ENCODE data around the gene RBM8A.

Gene RBM8A

GRCh38 chr1:145912128-145912641, 15.1 kb downstream of the RBM8A start:
- DNase-seq = no peak

DNA sequence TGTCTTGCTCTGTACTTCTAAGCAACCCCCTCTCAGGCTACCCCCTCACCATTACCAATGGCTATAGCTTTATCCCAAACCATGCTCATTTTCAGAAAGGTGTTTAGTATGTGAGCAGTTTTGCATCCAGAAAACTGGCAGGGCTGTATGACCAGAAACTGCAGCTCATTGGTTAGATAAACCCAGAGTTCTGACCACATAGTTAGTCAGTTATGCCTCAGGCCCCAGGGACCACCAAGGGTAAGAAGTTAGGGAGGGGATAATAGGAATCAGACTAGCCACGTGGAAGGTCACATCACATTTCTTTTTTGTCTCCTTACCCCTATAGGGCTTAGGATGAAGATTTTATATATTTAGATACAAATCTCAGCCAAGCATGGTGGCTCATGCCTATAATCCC, 18.6 kb downstream of the RBM8A start:
- no peak for DNase-seq

DNA sequence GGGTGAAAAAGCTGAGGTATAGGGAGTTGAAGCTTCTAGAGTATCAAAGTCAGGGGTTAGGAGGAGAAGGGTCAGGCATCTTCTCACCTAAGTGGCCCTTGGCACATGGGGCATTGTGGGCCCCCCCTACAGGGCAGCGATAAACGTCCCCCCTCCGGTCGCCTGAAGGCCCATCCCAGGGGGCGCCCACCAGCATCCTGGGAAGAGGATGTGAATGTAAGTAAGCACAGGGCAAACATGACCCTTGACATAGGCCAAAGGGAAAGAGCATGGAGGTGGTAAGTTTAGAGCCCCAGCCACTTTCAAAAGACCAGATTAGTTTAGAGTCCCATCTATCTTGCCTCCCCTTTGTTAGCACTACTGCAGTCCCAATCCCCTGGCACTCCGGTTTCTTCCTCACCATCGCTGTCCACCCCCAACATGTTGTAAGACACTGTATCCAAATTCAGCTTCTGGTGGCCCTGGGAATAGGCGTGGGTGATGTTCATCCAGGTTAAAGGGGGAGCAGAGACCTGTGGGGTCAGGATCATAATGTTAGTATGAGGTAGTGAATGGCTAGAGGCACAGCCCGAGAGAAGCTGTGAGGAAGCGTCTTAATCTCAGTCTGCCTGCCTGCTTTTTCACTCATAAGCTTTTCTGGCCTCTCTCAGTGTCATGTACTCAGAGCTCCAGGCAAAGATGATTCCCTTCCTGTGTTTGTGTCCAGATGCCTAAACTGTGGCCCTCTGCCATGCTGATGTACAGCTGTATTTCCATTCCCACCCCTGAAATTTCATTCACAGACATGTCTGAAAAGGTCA, 20.1 kb downstream of the RBM8A start:
- DNase-seq = no peak

DNA sequence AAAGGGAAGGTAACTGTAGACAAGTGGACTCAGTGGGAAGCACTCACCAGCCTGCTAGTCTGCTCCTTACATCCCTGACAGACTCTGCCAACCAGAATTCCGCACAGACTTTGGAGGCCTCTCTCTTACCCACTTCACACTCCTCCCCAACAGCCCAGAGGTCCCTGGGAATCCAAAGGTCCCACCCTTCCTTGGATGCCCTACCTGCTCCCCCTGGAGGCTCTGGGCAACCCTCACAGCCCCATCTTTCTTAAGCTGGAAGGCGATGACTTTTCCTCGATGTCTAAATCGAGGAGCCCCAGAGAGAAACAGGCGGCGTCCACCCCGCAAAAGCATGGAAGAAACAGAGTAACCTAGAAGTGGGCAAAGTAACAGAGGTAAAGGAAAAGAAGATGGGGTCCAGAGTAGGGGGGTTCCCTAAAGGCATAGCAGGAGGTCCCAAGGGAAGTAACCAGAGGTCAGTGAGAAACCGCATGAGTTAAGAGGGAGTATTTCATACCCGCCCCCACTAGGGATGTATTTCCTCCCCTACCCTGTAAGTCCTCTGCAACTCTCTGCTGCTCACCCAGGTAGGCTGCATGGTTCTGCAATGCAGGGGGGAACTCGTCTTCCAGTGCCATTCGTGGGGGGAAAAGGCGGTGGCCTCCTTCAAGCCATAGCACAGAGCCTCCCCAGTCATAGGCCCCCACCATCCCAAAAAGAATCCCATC, 25.8 kb downstream of the RBM8A start:
- DNase-seq = no peak

DNA sequence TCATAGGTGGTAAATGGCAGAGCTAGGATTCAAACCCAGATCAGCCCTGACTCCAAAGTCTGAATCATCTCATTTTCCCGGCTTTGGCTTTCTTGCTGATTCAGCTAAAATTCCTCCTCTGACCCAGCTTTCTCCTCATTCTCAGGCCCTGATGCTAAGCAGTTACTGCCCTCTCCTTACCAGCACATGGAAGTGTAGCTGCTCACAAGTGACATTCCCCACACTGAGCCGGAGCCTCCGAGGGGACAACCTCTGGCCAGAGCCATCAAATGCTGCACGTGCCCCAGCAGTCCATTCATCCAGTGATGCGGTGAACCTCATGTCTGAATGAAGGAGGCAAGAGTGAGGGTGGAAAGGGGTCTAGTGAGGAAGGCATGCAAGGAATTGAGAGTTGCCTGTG, 28.5 kb downstream of the RBM8A start:
- DNase-seq = no peak

DNA sequence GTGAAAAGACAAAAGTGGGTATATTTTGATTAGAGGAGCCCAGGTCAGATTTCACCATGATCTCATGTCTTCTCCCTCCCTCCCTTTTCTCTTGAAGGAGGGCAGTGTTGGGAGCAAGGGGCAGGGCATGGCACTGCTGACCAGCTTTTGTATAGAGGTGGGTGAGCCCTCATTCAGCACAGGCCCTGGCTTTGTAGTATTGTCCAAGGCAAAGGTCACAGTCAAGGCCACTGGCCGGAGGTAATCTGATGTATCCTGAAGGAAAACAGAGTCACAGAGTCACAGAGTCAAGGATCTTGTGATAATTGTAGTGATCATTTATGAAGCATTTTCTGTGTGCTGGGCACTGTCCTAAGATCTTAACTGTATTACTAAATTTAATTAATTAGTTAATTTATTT, 29.3 kb downstream of the RBM8A start:
- no peak for DNase-seq

DNA sequence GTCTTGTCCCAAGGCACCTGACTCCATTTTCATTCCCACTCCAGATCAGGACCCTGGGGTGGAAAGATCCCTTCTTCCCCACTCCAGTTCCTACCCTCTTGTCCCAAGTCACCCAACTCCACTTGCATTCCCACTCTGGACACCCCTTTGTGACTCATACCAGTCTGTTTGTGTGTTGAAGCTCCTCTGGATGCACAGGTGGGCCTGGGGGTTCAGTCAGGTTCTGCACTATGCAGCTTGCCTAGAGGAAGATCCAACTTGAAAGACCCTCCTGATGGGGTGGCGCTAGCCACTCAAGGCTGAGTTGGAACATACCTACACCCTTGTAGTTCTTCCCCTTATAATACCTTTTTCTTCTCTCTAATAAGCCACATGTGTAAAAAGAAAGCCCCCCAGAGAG, 31.8 kb downstream of the RBM8A start:
- DNase-seq = no peak

GRCh38 chr1:145893306-145894055, 33.8 kb downstream of the RBM8A start:
- no peak for DNase-seq

DNA sequence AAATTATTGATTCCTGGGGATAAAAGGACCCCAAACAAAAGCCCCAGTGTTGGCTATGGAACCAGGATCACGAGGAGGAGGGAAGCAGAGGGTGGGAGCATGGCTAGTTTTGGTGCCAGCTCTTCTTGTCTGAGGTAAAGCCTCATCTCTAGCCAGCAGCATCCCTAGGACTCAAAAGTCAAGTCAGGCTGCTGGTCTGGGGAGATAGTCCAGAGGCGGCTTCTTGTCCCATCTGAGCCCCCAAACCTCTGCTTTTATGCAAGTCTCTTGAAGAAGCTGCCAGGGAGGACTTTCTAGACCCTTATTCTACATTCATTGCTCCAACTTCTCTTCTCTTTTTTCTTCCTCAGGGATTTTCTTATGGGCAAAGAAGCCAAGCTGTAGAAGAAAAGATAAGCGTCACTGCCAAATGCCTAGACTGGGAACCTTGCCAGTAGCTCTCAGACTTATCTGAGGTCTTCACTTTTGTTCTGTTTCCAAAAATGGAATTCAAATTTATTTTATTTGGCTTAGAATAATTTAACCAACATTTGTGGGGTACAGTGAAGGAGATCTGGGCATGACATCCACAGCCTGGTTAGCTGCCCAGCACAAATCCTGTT, 34.7 kb downstream of the RBM8A start:
- DNase-seq = no peak

GRCh38 chr1:145891587-145892485, 35.4 kb downstream of the RBM8A start:
- DNase-seq = peak; percentile 99

GRCh38 chr1:145891143-145891542, 36.1 kb downstream of the RBM8A start:
- no peak for DNase-seq

DNA sequence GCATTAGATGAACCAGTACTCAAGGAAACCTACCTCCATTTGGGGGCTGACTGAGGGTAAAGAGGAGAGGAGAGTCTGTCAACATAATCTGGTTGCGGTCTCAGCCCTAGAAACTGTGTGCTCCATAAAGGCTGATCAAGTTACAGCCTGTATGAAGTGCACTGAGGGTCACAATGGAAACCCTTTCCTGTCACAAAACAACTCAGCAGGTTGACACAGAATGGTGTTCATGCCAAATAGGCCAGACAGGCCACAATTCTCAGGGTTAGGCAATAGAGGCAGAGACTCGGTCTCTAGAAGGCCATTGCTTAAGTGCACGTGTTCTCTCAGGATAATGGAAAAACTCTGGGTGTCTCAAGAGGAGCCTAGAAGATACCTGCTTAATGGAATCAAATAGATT, 37.6 kb downstream of the RBM8A start:
- peak; percentile 81 for DNase-seq

DNA sequence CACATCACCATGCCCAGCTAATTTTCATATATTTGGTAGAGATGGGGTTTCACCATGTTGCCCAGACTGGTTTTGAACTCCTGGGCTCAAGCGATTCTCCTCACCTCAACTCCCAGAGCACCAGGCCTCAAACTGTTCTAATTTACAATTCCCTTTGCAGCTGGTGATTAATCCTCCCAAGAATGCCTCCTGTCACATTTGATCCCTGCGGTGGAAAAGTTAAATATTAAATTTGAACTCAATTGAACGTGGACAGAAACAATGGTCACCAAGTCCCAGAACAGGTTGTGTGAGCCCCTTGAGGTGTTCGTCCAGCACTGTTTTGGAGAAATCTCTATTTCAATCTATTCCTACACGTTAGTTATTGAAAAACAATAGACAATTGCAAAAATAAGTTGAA, 39.7 kb downstream of the RBM8A start:
- no peak for DNase-seq

- no peak for DNase-seq
Measured at GRCh38 chr1:145886816-145887215, 40.5 kb downstream of the RBM8A start.

- no peak for DNase-seq
Measured at GRCh38 chr1:145886390-145886789, 40.9 kb downstream of the RBM8A start.

GRCh38 chr1:145885738-145886287, 41.5 kb downstream of the RBM8A start, which contains the start of gene ANKRD35:
Gene ANKRD35, minus strand, starts transcription at chr1:145885866. Its CDS starts 108 bp downstream, at chr1:145885758.
- DNase-seq = peak; percentile 77

- DNase-seq = no peak
Measured at GRCh38 chr1:145884675-145885074, 42.6 kb downstream of the RBM8A start.

GRCh38 chr1:145879775-145880174, 47.5 kb downstream of the RBM8A start:
- DNase-seq = peak; percentile 99

- DNase-seq = no peak
Measured at GRCh38 chr1:145878724-145879123, 48.6 kb downstream of the RBM8A start.

DNA sequence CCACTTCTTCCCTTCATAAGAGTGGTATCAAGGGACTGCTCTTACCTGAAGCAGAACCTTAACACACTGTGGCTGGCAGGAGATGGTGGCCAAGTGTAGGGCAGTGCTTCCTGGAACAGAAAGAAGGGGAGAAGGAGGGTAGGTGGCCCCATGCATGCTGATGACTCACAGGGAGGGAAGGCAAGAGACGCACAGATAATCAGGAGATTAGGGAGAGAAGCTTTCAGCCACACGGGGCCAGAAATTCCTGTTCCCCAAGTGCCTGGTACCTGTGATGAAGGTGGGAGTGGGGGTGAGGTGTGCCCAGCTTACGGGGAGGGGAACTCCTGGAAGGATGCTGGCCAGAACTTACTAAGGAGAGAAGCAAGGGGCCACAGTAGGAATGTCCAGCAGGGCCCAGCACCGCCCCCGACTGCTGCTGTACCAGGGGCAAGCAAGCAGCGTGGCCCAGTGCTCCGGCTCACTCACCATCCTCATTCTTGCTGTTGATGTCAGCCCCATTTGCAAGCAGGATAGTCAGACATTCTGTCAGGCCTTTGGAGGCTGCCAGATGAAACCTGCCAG, 49.3 kb downstream of the RBM8A start:
- DNase-seq = no peak

- DNase-seq = no peak
Measured at GRCh38 chr1:145874646-145875045, 52.6 kb downstream of the RBM8A start.
